Measurements from ENCODE around the gene L1CAM.

GRCh38 chrX:153920546-153920945 lies 34.6 kb upstream of the L1CAM start:
- TF ChIP-seq, protein P1, sequence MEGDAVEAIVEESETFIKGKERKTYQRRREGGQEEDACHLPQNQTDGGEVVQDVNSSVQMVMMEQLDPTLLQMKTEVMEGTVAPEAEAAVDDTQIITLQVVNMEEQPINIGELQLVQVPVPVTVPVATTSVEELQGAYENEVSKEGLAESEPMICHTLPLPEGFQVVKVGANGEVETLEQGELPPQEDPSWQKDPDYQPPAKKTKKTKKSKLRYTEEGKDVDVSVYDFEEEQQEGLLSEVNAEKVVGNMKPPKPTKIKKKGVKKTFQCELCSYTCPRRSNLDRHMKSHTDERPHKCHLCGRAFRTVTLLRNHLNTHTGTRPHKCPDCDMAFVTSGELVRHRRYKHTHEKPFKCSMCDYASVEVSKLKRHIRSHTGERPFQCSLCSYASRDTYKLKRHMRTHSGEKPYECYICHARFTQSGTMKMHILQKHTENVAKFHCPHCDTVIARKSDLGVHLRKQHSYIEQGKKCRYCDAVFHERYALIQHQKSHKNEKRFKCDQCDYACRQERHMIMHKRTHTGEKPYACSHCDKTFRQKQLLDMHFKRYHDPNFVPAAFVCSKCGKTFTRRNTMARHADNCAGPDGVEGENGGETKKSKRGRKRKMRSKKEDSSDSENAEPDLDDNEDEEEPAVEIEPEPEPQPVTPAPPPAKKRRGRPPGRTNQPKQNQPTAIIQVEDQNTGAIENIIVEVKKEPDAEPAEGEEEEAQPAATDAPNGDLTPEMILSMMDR (IDR thresholded peaks at IDR 0.05), result no peak
- no peak for TF ChIP-seq POLR2A (IDR thresholded peaks at IDR 0.05)

All from adrenal gland (tissue), 5 donors.